Psoas muscle (tissue), 8 donors: ENCODE measurements around the gene KDM5B. TPM values are rescaled to one million over a fixed set of nuclear protein-coding genes. Genes with fewer than 3 reads are reported as not detected.

ENCODE experiments used
- ATAC-seq, 4 donors: fragments of 200-7000 bp; cut with Tn5 transposase; one replicate each; pipeline ENCODE4 v1.9.1; 2020; ENCODE audit warnings: moderate library complexity in 3 of 4, mild to moderate bottlenecking in 2 of 4
- DNase-seq, 2 donors: peaks; one replicate each; pipeline ENCODE4 v3.0.0-alpha.2; 2020
- H3K27ac ChIP-seq: fragments of 200-600 bp; one replicate; pipeline ENCODE4 v1.8.0; 2022
- H3K27me3 ChIP-seq, 3 donors: fragments of 200-600 bp in 1 of 3; one replicate each; pipeline versions ENCODE4 v1.6.1 to v1.8.0; 2013 to 2022; ENCODE audit warnings: low read length in 2 of 3, mild to moderate bottlenecking in 2 of 3, moderate library complexity in 1 of 3; ENCODE audit not compliant: insufficient read depth in 3 of 3
- H3K36me3 ChIP-seq, 2 donors: fragments of 200-600 bp in 1 of 2; one replicate each; pipeline versions ENCODE4 v1.6.1 to v1.8.0; 2013 to 2022; ENCODE audit warnings: low read depth in 1 of 2, mild to moderate bottlenecking in 1 of 2, moderate library complexity in 1 of 2; ENCODE audit not compliant: insufficient read depth in 1 of 2
- H3K4me1 ChIP-seq: fragments of 200-600 bp; one replicate; pipeline ENCODE4 v1.8.0; 2022
- H3K4me3 ChIP-seq: fragments of 200-600 bp; one replicate; pipeline ENCODE4 v1.8.0; 2022; ENCODE audit warnings: mild to moderate bottlenecking
- H3K9me3 ChIP-seq: fragments of 200-600 bp; one replicate; pipeline ENCODE4 v1.8.0; 2022
- CTCF ChIP-seq: fragments of 200-600 bp; IDR thresholded peaks from one replicate; pipeline ENCODE4 v1.8.0; 2022; ENCODE audit warnings: antibody characterized with exemption
- WGBS, 3 donors: extraction: QIAGEN DNeasy Blood & Tissue Kit; methylation state at CpG; one replicate each; pipeline versions ENCODE4 v1.1.6 to v1.1.7; 2013; 5-methylcytosine and 5-hydroxymethylcytosine counted together
- intact Hi-C, 2 donors: fragments of 100-400 bp; cut with DNase I; formaldehyde crosslinking; loops; one replicate each; pipeline versions ENCODE4 v1.11.0 to v1.14.2; 2022
- polyA plus RNA-seq, 3 donors: library from polyadenylated mRNA; stranded (reverse); fragments of 200-250 nt; gene quantifications; one replicate each; pipeline ENCODE4 v1.2.3, GENCODE V29; 2013
- total RNA-seq, 4 donors: library from RNA; stranded (reverse); fragmentation: NEBNext Ultra II Directional in 2 of 4; extraction: Animal tissue kit (Norgen Biotek cat#: 25700) in 2 of 4; gene quantifications; one replicate each; pipeline versions ENCODE4 v1.2.1 to v1.2.4, GENCODE V29; 2021 to 2023
- donor health status: healthy with polysubstance abuse.
- donor health status: DM: no; HTN: no; CAD: no; lungs with moderate emphysema.
- donor health status: Bipolar disorder and iron deficiency.
- donor health status: healthy.
- donor health status: DM: yes; HTN: yes; CAD: no.
- donor health status: DM: no; HTN: no; CAD: no.
- donor health status: DM: no; HTN: no; CAD: no.
- donor health status: DM: yes; HTN: yes; CAD: no.

The KDM5B gene
- total and polyA plus RNA-seq, 7 donors: 2.4 to 13.9 (median 10.7) TPM

GRCh38 chr1:202687370-202687769 is 120.9 kb downstream of the KDM5B start:
- peaks cover 0 to 51% (median 6%) of the 10 kb centered on the region in 3 donors for H3K27me3 ChIP-seq

GRCh38 chr1:202685641-202686040 is 122.6 kb downstream of the KDM5B start:
- Histone ChIP-seq H3K27me3 (peaks cover 0 to 64% (median 6%) of the 10 kb centered on the region in 3 donors), H3K27ac (no peak overlapping the region), H3K4me1 (no peaks in the 10 kb centered on the region), H3K36me3 (no peaks in the 10 kb centered on the region), H3K4me3 (no peak overlapping the region), H3K9me3 (no peaks in the 10 kb centered on the region)
- intact Hi-C loops: no loop called here
- TF ChIP-seq CTCF: no peak
- no peak for DNase-seq
- WGBS, 3 donors: 56 to 63% (median 60%) methylated on average over 6 of the region's 6 CpGs
- no peak for ATAC-seq

More at GRCh38 chr1:202687370-202687769, 120.9 kb downstream of the KDM5B start:
- Histone ChIP-seq H3K4me3 (no peak overlapping the region), H3K9me3 (no peaks in the 10 kb centered on the region), H3K27ac (no peak overlapping the region), H3K4me1 (no peaks in the 10 kb centered on the region), H3K36me3 (no peaks in the 10 kb centered on the region)
- DNase-seq: no peak
- TF ChIP-seq CTCF: no peak
- intact Hi-C loops: no loop called here
- no peak for ATAC-seq
- WGBS, 3 donors: 61 to 70% (median 62%) methylated on average over 11 of the region's 11 CpGs

GRCh38 chr1:202684716-202685115 is 123.5 kb downstream of the KDM5B start:
- H3K4me1 ChIP-seq: no peaks in the 10 kb centered on the region
- H3K27ac ChIP-seq: no peak overlapping the region
- no peak for ATAC-seq
- no peak overlapping the region for H3K4me3 ChIP-seq
- DNase-seq: no peak
- WGBS, 3 donors: 47 to 53% (median 50%) methylated on average over 2 of the region's 2 CpGs
- intact Hi-C loops: no loop called here
- no peak for TF ChIP-seq CTCF
- peaks cover 0 to 71% (median 6%) of the 10 kb centered on the region in 3 donors for H3K27me3 ChIP-seq
- H3K9me3 ChIP-seq: no peaks in the 10 kb centered on the region
- H3K36me3 ChIP-seq: no peaks in the 10 kb centered on the region

GRCh38 chr1:202683029-202683428 is 125.2 kb downstream of the KDM5B start:
- no peak for ATAC-seq
- Histone ChIP-seq H3K27me3 (peaks cover 0 to 65% (median 2%) of the 10 kb centered on the region in 3 donors), H3K9me3 (no peaks in the 10 kb centered on the region), H3K4me3 (no peak overlapping the region), H3K4me1 (no peaks in the 10 kb centered on the region), H3K27ac (no peak overlapping the region), H3K36me3 (no peaks in the 10 kb centered on the region)
- intact Hi-C loops: no loop called here
- no peak for TF ChIP-seq CTCF
- DNase-seq: no peak
- 77 to 83% (median 77%) methylated on average over 4 of the region's 4 CpGs for WGBS, 3 donors

- no peak for TF ChIP-seq CTCF
- no peak overlapping the region for H3K27ac ChIP-seq
- no peaks in the 10 kb centered on the region for H3K4me1 ChIP-seq
- peaks cover 0 to 62% (median 2%) of the 10 kb centered on the region in 3 donors for H3K27me3 ChIP-seq
- no peaks in the 10 kb centered on the region for H3K36me3 ChIP-seq
- ATAC-seq (no peak), DNase-seq (no peak)
- H3K9me3 ChIP-seq: no peaks in the 10 kb centered on the region
- no peak overlapping the region for H3K4me3 ChIP-seq
- WGBS, 3 donors: 91 to 95% (median 93%) methylated on average over 9 of the region's 9 CpGs
- intact Hi-C loops: no loop called here
Measured at GRCh38 chr1:202682477-202682876, 125.7 kb downstream of the KDM5B start.
